BE2C (cell line): ENCODE data around the gene HS6ST3.

Experiments used
- DNase-seq: peaks from one replicate; pipeline ENCODE4 v3.0.0-alpha.2; 2020
- H3K27me3 ChIP-seq: fragments of 250-450 bp; sonication (Bioruptor Pico); 2 replicates; pipeline ENCODE4 v1.5.1; 2020; ENCODE audit warnings: mild to moderate bottlenecking
- H3K36me3 ChIP-seq: fragments of 250-450 bp; sonication (Bioruptor Pico); 2 replicates; pipeline ENCODE4 v1.5.1; 2020; ENCODE audit warnings: mild to moderate bottlenecking
- H3K4me1 ChIP-seq: fragments of 250-450 bp; sonication (Bioruptor Pico); 2 replicates; pipeline ENCODE4 v1.5.1; 2020
- H3K4me3 ChIP-seq: 2 replicates; pipeline ENCODE4 v1.5.1; 2011; ENCODE audit warnings: low read depth, low read length
- H3K9me3 ChIP-seq: fragments of 250-450 bp; sonication (Bioruptor Pico); 2 replicates; pipeline ENCODE4 v1.5.1; 2020
- CTCF ChIP-seq: IDR thresholded peaks from 2 replicates; pipeline ENCODE4 v1.5.1; 2012; ENCODE audit warnings: mild to moderate bottlenecking, low read depth, low read length

HS6ST3 gene

GRCh38 chr13:96551546-96551945 is 461.6 kb downstream of the HS6ST3 start:
- DNase-seq: no peak
- TF ChIP-seq CTCF: no peak
- H3K4me1 ChIP-seq: no peaks in the 10 kb centered on the region; the same call in 1 of the 2 replicates
- no peaks in the 10 kb centered on the region for H3K36me3 ChIP-seq
- no peaks in the 10 kb centered on the region for H3K9me3 ChIP-seq
- H3K4me3 ChIP-seq: no peak overlapping the region
- no peaks in the 10 kb centered on the region for H3K27me3 ChIP-seq

- no peaks in the 10 kb centered on the region for H3K9me3 ChIP-seq
- no peaks in the 10 kb centered on the region; the same call in 1 of the 2 replicates for H3K4me1 ChIP-seq
- no peaks in the 10 kb centered on the region for H3K36me3 ChIP-seq
- no peak overlapping the region for H3K4me3 ChIP-seq
- no peak for DNase-seq
- TF ChIP-seq CTCF: no peak
- no peaks in the 10 kb centered on the region for H3K27me3 ChIP-seq
These were observed 462.7 kb downstream of the HS6ST3 start for GRCh38 chr13:96552559-96552958.

GRCh38 chr13:96553796-96554195 is 463.9 kb downstream of the HS6ST3 start:
- no peak for TF ChIP-seq CTCF
- Histone ChIP-seq H3K4me3 (no peak overlapping the region), H3K4me1 (no peaks in the 10 kb centered on the region; the same call in 1 of the 2 replicates), H3K9me3 (no peaks in the 10 kb centered on the region), H3K27me3 (no peaks in the 10 kb centered on the region), H3K36me3 (no peaks in the 10 kb centered on the region)
- DNase-seq: no peak

- Histone ChIP-seq H3K36me3 (no peaks in the 10 kb centered on the region), H3K4me3 (no peak overlapping the region), H3K27me3 (no peaks in the 10 kb centered on the region), H3K4me1 (no peaks in the 10 kb centered on the region), H3K9me3 (no peaks in the 10 kb centered on the region)
- no peak for DNase-seq
- TF ChIP-seq CTCF: no peak
These were observed 483.7 kb downstream of the HS6ST3 start for GRCh38 chr13:96573563-96573962.

GRCh38 chr13:96575423-96576320 is 485.8 kb downstream of the HS6ST3 start:
- DNase-seq: no peak

More at GRCh38 chr13:96575423-96576320, 485.8 kb downstream of the HS6ST3 start:
- Histone ChIP-seq H3K4me3 (no peak overlapping the region), H3K4me1 (peaks cover 2% of the 10 kb centered on the region; the same call in 1 of the 2 replicates), H3K27me3 (no peaks in the 10 kb centered on the region), H3K36me3 (no peaks in the 10 kb centered on the region), H3K9me3 (no peaks in the 10 kb centered on the region)
- TF ChIP-seq CTCF: no peak
